GM20000 (cell line): ENCODE data around the gene IL17REL.
"Not testable (repeated sequence)": the region's sequence is repeated elsewhere in the genome, so short reads cannot be mapped to it uniquely, and the experiment has no call there.

ENCODE experiments used
- DNase-seq: peaks from one replicate; pipeline ENCODE4 v3.0.0; 2012; ENCODE audit warnings: low spot score
- TF ChIP-seq, protein P1 (sequence below): IDR thresholded peaks from 2 replicates; pipeline ENCODE4 v1.5.1; 2012; ENCODE audit warnings: mild to moderate bottlenecking, control low read depth; ENCODE audit errors: extremely low read depth, missing control alignments

Gene IL17REL

GRCh38 chr22:49994361-49995040, 18.1 kb downstream of the IL17REL start:
- TF ChIP-seq, protein P1, sequence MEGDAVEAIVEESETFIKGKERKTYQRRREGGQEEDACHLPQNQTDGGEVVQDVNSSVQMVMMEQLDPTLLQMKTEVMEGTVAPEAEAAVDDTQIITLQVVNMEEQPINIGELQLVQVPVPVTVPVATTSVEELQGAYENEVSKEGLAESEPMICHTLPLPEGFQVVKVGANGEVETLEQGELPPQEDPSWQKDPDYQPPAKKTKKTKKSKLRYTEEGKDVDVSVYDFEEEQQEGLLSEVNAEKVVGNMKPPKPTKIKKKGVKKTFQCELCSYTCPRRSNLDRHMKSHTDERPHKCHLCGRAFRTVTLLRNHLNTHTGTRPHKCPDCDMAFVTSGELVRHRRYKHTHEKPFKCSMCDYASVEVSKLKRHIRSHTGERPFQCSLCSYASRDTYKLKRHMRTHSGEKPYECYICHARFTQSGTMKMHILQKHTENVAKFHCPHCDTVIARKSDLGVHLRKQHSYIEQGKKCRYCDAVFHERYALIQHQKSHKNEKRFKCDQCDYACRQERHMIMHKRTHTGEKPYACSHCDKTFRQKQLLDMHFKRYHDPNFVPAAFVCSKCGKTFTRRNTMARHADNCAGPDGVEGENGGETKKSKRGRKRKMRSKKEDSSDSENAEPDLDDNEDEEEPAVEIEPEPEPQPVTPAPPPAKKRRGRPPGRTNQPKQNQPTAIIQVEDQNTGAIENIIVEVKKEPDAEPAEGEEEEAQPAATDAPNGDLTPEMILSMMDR = no peak
- DNase-seq = no peak

DNA sequence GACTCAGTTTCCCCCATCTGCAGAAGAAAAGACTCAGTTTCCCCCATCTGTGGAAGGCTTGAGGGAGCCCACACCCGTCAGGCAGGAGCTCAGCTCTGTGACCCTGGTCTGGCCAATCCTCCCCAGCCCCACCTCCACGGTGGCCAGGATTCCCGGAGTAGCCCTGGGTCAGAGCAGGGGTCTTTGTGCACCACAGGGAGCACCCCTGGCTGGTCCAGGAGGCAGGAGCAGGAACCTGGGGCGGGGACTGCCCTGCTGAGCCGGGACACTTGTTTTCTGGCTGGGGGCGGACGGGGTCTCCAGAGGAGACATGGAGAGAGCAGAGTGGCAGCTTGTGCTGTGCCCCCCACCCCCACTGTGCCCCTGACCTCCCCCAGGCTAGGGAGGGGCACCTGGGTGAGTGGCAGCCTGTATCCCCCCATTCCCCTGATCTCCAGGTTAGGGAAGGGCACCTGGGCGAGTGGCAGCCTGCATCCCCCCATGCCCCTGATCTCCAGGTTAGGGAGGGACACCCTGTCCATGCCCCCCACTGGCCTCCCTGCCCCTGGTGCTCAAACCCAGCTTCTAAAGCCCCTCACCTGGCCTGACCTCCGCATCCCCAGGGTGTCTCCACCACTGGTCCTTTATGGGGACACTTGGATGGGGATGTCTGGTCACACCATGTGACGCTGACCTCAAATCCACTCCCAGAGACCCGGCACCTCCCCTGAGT, 18.8 kb downstream of the IL17REL start:
- no peak for DNase-seq
- TF ChIP-seq, protein P1 = no peak

DNA sequence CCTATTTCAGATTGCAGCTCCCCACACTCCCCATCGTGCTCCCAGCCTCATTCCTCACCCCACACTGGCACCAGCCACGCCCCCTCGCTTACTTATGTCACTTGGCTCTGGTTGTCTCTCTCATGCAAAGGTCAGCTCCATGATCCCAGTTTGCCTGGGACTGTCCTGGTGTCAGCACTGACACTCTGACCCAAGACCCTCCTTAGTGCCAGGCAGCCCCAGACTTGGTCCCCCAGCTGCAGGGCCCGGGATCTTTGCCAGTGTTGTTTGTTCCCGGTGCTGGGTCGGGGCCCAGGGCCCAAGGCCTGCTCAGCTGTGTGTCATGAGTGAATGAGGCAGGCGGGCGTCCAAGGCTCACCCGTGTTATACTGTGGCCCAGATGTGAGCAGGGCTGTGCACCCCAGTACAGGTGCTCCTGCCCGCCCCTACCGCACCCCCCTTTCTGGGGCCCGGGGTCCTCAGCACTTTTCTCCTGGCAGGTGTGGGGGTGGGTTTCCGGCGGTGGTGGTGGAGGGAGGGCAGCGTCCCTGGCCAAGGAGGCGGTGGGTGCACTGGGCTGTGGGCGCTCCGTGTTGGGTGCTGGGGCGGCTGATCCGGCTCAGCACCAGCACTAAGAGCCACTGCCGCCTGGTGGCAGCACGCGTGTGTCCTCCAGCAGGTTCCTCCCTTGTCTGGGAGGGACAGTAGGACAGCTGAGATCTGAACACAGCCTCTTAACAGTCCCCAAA, 19.5 kb downstream of the IL17REL start:
- TF ChIP-seq, protein P1 = peak; percentile 96
- peak; percentile 89 for DNase-seq

- TF ChIP-seq, protein P1 = no peak
- DNase-seq = no peak
Observed at GRCh38 chr22:49991907-49992533, 20.5 kb downstream of the IL17REL start.

DNA sequence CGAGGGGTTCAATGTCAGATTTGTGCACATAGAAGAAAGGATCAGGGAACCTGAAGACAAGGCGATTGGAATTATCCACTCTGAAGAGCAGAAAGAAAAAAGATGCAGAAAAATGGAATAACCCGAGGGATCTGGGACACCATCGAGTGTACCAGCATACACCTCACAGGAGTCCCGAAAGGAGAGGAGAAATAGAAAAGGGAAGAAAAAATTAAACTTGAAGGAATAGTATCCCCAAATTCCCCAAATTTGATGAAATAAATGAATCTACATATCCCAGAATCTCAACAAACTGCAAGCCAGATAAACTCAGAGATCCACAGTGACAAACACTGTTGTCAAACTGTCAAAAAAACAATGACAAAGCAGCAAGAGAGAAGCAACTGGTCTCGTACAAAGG, 21.4 kb downstream of the IL17REL start:
- TF ChIP-seq, protein P1 = no peak
- no peak for DNase-seq

DNA sequence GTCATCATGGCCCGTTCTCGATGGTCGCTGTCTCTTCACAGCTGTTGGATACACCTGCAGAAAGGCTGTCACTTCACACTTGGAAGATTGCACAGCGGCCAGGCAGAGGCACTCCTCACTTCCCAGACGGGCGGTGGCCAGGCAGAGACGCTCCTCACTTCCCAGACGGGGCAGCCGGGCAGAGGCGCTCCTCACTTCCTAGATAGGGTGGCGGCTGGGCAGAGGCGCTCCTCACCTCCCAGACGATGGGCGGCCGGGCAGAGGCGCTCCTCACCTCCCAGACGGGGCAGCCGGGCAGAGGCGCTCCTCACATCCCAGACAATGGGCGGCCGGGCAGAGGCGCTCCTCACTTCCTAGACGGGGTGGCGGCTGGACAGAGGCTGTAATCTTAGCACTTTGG, 22.7 kb downstream of the IL17REL start:
- DNase-seq = not testable (repeated sequence)

DNA sequence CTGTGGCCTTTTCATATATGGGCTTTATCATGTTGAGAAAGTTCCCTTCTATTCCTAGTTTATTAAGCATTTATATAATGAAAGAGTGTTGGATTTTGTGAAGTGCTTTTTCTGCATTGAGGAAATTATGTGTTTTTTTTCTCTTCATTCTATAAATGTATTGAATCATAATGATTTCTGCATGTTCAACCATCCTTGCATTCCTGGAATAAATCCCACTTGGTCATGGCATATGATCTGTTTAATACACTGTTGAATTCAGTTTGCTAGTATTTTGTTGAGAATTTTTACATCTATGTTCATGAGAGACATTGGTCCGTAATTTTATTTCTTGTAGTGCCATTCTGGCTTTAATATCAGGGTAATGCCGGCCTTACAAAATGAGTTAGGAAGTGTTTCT, 26.2 kb downstream of the IL17REL start:
- TF ChIP-seq, protein P1 = no peak
- no peak for DNase-seq
